ENCODE data around the gene GNG8. TPM values are rescaled to one million over a fixed set of nuclear protein-coding genes. Genes with fewer than 3 reads are reported as not detected.
A peak's percentile ranks its signal among the peaks of the same experiment; 100 is the strongest.

GNG8 gene
- total and polyA plus RNA-seq, 10 of the 15 experiments (the other 5 are each of a cell fraction or from before 2014, with no cell fraction given) = 1.2 to 6.6 (median 2.7) TPM; not detected in 6

GRCh38 chr19:46616631-46617322 is 19.2 kb downstream of the GNG8 start (continued):
- TF ChIP-seq E4F1 (IDR thresholded peaks at IDR 0.05; ENCODE audit: borderline replicate concordance, partially characterized antibody) (no peak), NBN (IDR thresholded peaks at IDR 0.05) (0 out of 2 replicates have a peak, but pooled peaks have one; percentile 12), EED (IDR thresholded peaks at IDR 0.05; ENCODE audit: low read depth) (peak; percentile 90), GATAD2B (conservative IDR thresholded peaks at IDR 0.05; ENCODE audit: low read depth) (peak; percentile 32; the same call in 1 of the 2 replicates)

DNA sequence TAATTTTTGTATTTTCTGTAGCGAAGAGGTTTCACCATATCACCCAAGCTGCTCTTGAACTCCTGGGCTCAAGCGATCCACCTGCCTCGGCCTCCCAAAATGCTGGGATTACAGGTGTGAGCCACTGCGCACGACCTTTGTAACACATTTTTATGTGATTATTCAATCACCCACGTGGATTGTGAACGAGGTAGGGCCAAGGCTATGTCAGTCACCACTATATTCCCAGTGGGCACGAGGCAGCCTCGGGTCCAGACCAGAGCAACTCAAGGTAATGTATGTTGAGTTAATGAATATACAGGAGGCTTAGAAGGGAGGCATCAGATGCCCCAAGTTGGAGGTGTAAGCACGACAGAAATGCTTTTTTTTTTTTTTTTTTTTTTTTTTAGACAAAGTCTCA is 20.0 kb downstream of the GNG8 start:
- Histone ChIP-seq H3K4me3 (no peak overlapping the region), H3K4me2 (ENCODE audit: control insufficient read depth, insufficient read depth) (no peak overlapping the region), H3K36me3 (ENCODE audit: control insufficient read depth in 2 of 2, insufficient read depth in 2 of 2, low read length in 1 of 2) (peaks cover 1 to 2% of the 10 kb centered on the region in 2 experiments; a peak in 2 of 4 replicates), H3K9ac (ENCODE audit: control insufficient read depth, insufficient read depth, low read length) (no peak overlapping the region), H3K27me3 (replicated peaks in 1 of 2; ENCODE audit: control insufficient read depth in 2 of 2, insufficient read depth in 2 of 2, low read length in 1 of 2) (no peaks in the 10 kb centered on the region), H3K79me2 (ENCODE audit: control insufficient read depth, insufficient read depth, low read length) (peaks cover 1% of the 10 kb centered on the region), H2AFZ (ENCODE audit: control insufficient read depth, low read depth, low read length) (no peak overlapping the region), H3K9me3 (replicated peaks; ENCODE audit: control insufficient read depth, insufficient read depth, low read length) (no peaks in the 10 kb centered on the region), H3K27ac (ENCODE audit: control insufficient read depth, insufficient read depth) (no peak overlapping the region), H3K4me1 (ENCODE audit: control insufficient read depth, insufficient read depth, low read length) (peaks cover 53% of the 10 kb centered on the region), H4K20me1 (ENCODE audit: control insufficient read depth, insufficient read depth) (peaks cover 4% of the 10 kb centered on the region; the same call in 1 of the 2 replicates)
- ChIA-PET RAD21 (ENCODE audit: unreplicated experiment) (interaction anchor here (1.2 to 11.8 kb wide), 5 partner anchors 12 to 47 kb away, joined by 4 to 245 read pairs (median 11); partner anchors contain the start of genes DACT3 and GNG8), SMC1A (ENCODE audit: uncharacterized antibody, unreplicated experiment) (interaction anchor here (0.9 to 17.6 kb wide), 7 partner anchors 9 to 46 kb away, joined by 3 to 286 read pairs (median 4); partner anchors contain the start of genes CALM3, DACT3 and PTGIR), POLR2A (interaction anchor here (0.5 to 7.7 kb wide), 4 partner anchors 13 to 46 kb away, joined by 3 to 72 read pairs (median 18); partner anchors contain the start of genes CALM3 and DACT3), CTCF (interaction anchor here (1.0 to 13.7 kb wide), 9 partner anchors 13 to 138 kb away, joined by 3 to 434 read pairs (median 6); partner anchors contain the start of genes CALM3, DACT3 and PTGIR)
- ATAC-seq (no peak), FAIRE-seq (no peak), DNase-seq (ENCODE audit: low read depth, low spot score) (no peak)
- TF ChIP-seq NFYA (IDR thresholded peaks at IDR 0.05; ENCODE audit: borderline replicate concordance, low read depth, low read length) (no peak), RAD21 (IDR thresholded peaks at IDR 0.05; ENCODE audit: insufficient read depth, low read depth, low read length) (no peak)
- no TSS peak for BruUV-seq (replicated peaks)
- in situ Hi-C loops (cut with MboI) (no loop called here), intact Hi-C loops (cut with micrococcal nuclease; ENCODE audit: unreplicated experiment) (no loop called here)
- 76% methylated on average over 9 of the region's 10 CpGs for WGBS (ENCODE audit: insufficient coverage, insufficient replicate concordance, low lambda C conversion rate, missing lambda C conversion rate)
